Right hindlimb (tissue), 1 donor: Measurements from ENCODE around the gene RAB17.

Experiments
- DNase-seq: peaks from one replicate; pipeline ENCODE4 v3.0.0-alpha.2; 2018

Gene RAB17

GRCh38 chr2:237534380-237534779, 56.2 kb downstream of the RAB17 start:
- no peak for DNase-seq

DNA sequence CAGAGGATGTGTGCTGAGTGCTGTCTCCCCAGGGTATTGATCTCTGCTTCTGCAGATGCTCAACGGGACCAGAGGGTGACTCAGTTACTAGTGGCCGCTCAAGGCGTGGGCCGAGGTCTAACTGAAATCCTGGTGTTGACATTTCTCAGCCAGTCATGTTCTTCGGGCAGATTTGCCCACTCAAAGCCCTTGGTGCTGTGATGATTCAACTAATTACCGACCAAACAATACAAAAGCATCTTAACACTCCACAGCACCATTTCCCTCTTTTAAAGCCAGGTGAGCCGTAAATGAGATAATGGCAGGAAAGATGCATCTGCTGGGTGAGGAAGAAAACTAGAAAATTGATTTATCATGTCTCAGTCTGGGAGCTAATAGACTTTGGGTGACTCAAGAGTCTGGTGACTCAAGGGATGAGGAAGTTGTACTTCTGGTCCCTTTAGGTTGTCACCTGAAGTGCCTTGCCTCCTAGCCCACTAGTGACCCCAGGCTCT, 56.8 kb downstream of the RAB17 start:
- DNase-seq: no peak

DNA sequence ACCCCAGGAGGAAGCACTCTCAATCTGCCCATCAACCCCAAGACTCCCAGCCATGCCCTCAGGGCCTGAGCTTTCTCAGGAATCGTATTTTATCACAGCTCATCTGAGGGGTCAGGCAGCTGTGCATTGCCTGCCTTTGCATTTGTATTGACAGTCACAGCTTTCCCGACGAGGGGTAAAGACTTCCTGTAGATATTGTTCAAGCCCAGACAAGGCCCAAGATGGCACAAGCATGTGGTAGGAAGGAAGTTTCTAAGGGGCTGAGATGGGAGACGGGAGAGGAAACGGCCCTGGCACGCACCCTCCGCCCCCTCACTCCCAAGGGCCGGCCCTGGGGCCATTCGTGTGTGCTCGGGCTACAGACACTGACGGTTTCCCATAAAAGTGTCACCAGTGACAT, 58.4 kb downstream of the RAB17 start:
- no peak for DNase-seq

DNA sequence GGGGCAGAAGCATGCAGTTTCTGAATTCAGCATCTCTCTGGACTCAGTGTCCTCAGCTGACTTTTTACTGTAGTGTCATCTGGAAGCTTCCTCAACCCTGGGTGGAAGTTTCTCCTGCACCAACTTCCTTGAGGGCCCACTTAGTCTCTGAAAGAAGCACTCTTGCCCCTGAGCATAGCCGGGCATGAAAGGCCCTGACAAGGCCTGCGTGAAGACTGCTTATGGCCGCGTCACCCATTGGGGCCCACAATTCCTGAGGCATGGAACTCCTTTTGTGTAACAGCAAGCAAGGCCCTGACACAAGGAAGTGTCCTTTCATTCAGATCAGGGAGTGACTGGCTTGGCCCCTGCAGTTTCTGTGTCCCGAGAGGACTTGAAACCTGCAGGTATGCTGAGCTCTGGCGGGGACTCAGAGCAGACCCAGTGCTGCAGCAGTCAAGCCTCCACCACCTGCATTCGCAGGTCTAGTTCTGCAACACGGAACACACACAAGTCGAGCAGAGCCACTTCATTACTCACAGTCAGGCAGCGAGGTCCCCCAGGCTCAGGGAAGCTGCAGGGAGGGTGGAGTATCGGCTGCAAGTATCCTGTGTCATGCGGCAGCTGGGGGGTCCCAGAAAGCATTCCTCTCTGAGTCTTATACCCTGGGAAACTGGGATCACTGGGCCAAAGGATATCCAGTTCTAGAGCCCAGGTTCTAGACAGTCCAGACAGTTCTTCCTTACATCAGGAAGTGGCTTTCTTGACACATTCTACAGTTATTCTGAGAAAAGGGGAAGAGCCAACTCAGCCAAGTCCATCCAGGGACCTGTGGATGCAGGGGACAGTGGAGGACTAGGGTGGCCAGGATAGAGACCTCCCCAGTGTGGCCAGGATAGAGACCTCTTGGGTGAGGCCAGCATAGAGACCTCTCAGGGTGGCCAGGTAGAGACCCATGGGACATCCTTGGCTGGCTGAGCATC, 59.8 kb downstream of the RAB17 start:
- no peak for DNase-seq

DNA sequence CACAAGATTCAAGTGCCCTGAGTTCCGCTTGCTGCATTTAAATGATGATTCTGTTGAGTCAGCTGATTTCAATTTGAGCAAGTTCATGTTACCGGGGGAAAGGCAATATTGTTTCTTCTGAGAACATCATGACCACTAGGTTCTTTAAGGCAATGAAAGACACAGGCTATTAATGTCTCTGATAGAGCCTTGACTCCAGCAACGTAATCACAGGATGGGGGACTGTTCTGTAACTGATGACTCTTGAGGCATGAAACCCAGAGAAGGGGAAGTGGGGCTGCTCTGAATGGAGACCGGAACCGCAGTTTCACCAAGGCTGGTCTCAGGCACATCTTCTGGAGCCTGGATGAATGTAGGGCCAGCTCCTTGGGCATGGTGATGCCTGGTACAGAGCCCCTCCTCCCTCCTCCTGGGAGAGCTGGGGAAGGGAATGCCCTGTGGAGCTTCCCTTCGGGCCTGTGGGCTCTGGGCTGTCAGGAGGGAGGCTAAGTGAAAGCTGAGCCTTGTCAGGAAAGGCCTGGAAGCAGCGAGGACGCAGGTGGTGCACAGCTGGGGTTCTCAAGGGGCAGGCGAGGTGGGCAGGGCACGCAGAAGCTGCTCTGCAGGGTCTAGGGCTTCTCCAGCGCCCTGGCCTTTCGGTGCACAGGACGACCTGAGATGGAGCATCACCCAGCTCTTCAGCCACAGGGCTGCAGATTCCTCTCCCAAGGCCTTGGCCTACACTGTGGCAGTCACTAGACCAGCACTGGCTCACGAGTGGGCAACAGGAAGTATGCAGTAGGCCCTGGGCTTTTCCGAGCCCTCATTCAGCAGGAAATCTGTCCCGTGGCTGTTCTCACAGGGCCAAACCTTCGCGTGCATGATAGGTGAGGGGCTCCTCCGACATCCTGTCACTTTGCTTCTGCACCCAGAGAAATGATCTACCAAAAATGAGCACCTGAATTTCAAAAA, 60.8 kb downstream of the RAB17 start:
- no peak for DNase-seq

DNA sequence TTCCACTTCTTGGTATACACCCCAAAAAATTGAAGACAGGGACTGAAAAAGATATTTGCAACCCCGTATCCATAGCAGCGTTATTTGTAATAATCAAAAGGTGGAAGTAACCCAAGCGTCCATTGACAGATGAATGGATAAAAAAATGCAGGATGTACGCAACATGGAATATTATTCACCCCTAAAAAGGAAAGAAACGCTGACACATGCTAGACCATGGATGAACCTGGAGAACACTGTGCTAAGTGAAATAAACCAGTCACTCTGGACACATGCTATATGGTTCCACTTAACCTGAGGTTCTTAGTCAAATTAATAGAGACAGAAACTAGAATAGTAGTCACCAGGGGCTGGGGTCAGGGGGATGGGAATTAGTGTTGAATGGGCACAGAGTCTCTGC, 62.8 kb downstream of the RAB17 start:
- no peak for DNase-seq

- DNase-seq: no peak
These were observed 63.3 kb downstream of the RAB17 start for GRCh38 chr2:237527233-237527632.

DNA sequence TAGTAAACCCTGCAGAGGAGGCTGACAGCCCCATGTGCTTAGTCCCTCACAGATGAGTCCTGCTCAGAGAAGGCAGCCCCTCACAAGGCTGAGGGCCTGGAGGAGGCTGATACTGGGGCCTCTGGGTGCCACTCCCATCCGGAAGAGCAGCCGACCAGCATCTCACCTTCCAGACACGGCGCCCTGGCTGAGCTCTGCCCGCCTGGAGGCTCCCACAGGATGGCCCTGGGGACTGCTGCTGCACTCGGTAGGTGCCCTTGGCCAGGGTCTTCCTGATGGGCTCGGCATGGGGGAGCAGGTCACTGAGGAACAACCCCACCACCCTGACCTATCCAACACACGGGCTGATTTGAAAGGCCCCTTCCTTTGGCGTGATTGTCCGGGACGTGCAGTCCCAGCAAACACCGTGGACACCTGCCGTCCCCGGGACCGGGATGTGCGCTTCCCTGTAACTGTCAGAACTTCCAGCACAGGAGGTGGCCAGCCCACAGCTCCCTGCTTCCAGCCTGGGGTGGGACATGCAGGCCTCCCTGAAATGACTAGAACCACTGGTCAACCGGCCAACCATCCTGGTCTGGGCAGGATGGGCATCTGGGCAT, 64.9 kb downstream of the RAB17 start:
- DNase-seq: no peak

GRCh38 chr2:237524631-237525030, 65.9 kb downstream of the RAB17 start:
- no peak for DNase-seq
